Adrenal gland (tissue), 12 donors: ENCODE measurements around the gene VPS50. TPM values are rescaled to one million over a fixed set of nuclear protein-coding genes. Genes with fewer than 3 reads are reported as not detected.

ENCODE experiments used
- DNase-seq, 7 donors: peaks; one replicate each; pipeline ENCODE4 v3.0.0-alpha.2; 2019 to 2020
- H3K27ac ChIP-seq, 5 donors: fragments of 200-600 bp; sonication (generic) in 4 of 5; 1 replicate in 3 of 5; 2 replicates in 2 of 5; pipeline versions ENCODE4 v1.5.1 to v1.8.0; 2016 to 2020; ENCODE audit warnings: mild to moderate bottlenecking in 1 of 5
- H3K27me3 ChIP-seq: fragments of 200-600 bp; 2 replicates; pipeline ENCODE4 v1.8.0; 2021
- H3K36me3 ChIP-seq, 2 donors: fragments of 200-600 bp; replicated peaks in 1 of 2; 1 replicate in 1 of 2; 2 replicates in 1 of 2; pipeline versions ENCODE4 v1.5.1 to v1.8.0; 2018 to 2022
- H3K4me1 ChIP-seq, 2 donors: fragments of 200-600 bp; replicated peaks in 1 of 2; 1 replicate in 1 of 2; 2 replicates in 1 of 2; pipeline versions ENCODE4 v1.5.1 to v1.8.0; 2018 to 2021
- H3K4me3 ChIP-seq, 4 donors: fragments of 200-600 bp; sonication (generic) in 3 of 4; one replicate each; pipeline ENCODE4 v1.5.1; 2016 to 2018
- H3K9me3 ChIP-seq, 3 donors: fragments of 200-600 bp; sonication (generic) in 1 of 3; replicated peaks in 1 of 3; 1 replicate in 2 of 3; 2 replicates in 1 of 3; pipeline versions ENCODE4 v1.5.1 to v1.8.0; 2016 to 2021
- POLR2A ChIP-seq, 2 donors: fragments of 450-650 bp; IDR thresholded peaks; one replicate each; pipeline ENCODE4 v1.6.1; 2017; ENCODE audit warnings: antibody characterized with exemption in 2 of 2, mild to moderate bottlenecking in 2 of 2, moderate library complexity in 1 of 2
- WGBS, 4 donors: extraction: QIAGEN DNeasy Blood & Tissue Kit in 2 of 4; methylation state at CpG; one replicate each; pipeline versions ENCODE4 v1.1.5 to v1.1.7; 2013 to 2017; 5-methylcytosine and 5-hydroxymethylcytosine counted together
- intact Hi-C, 2 donors: fragments of 100-400 bp; cut with DNase I; formaldehyde crosslinking; loops; one replicate each; pipeline versions ENCODE4 v1.14.1 to v1.15.0; 2022 to 2023
- polyA plus RNA-seq, 3 donors: library from polyadenylated mRNA; stranded (reverse); fragments of 200-250 nt in 2 of 3; fragments of 350-450 nt in 1 of 3; fragmentation: Illumina TruSeq in 1 of 3; extraction: RNeasy Lipid Tissue Mini Kit (QIAGEN cat#74804) in 1 of 3; gene quantifications; one replicate each; pipeline ENCODE4 v1.2.3, GENCODE V29; 2013 to 2014
- total RNA-seq, 9 donors: library from RNA; depleted of rRNA in 4 of 9; stranded (reverse); fragments of >200 nt in 4 of 9; fragments of 120-200 nt in 1 of 9; fragmentation: NEBNext Ultra II Directional in 1 of 9; extraction: Animal tissue kit (Norgen Biotek cat#: 25700) in 1 of 9; gene quantifications; one replicate each; pipeline versions ENCODE4 v1.1.0 to v1.2.4, GENCODE V29; 2013 to 2023
- TF ChIP-seq, protein P1 (sequence below), 6 experiments: fragments of 450-650 bp in 4 of 6; fragments of 200-600 bp in 2 of 6; sonication (generic) in 1 of 6; IDR thresholded peaks; 1 replicate in 5 of 6; 2 replicates in 1 of 6; pipeline versions ENCODE4 v1.5.1 to v1.8.0; 2016 to 2021; ENCODE audit warnings: antibody characterized with exemption in 6 of 6, mild to moderate bottlenecking in 2 of 6, moderate library complexity in 1 of 6
- donor health status: healthy with polysubstance abuse.
- donor health status: Bipolar disorder and iron deficiency.
- donor health status: DM: yes; HTN: yes; CAD: no.
- donor health status: DM: no; HTN: no; CAD: no.
- donor health status: DM: no; HTN: no; CAD: no.
- donor health status: DM: yes; HTN: yes; CAD: no.

The VPS50 gene
- total and polyA plus RNA-seq, 12 donors: 6.9 to 60.6 (median 24.0) TPM

DNA sequence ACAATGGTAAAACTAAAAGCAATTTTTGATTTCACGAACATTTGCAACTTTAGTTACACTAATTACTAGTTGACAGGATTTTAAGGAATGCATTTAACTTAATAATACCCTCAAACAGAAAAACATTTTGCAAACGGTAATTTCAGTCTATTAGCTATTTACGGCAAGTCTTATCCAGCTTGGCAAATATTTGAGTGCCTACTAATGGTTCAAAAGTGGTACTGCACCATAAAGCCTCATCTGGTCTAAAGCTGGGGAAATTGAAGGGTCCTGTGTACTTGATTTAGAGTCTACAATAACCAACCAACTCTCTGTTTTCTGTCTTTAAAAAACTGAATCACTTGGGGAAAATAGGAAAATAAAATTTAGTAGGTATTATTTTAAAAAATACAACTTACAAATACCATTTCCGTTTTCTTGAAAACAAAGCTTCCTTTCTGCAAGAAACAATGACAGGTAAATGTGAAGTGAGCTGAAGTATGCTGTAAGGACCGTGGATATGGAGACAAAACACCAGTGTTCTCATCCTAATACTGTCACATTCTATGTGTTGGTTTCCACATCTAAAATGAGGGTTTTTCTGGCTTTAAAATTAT is 142.3 kb downstream of the VPS50 start:
- H3K36me3 ChIP-seq: no peaks in the 10 kb centered on the region
- H3K9me3 ChIP-seq: no peaks in the 10 kb centered on the region
- no peak overlapping the region for H3K27ac ChIP-seq
- no peaks in the 10 kb centered on the region for H3K4me1 ChIP-seq
- no peak for TF ChIP-seq POLR2A (IDR thresholded peaks at IDR 0.05)
- TF ChIP-seq, protein P1, sequence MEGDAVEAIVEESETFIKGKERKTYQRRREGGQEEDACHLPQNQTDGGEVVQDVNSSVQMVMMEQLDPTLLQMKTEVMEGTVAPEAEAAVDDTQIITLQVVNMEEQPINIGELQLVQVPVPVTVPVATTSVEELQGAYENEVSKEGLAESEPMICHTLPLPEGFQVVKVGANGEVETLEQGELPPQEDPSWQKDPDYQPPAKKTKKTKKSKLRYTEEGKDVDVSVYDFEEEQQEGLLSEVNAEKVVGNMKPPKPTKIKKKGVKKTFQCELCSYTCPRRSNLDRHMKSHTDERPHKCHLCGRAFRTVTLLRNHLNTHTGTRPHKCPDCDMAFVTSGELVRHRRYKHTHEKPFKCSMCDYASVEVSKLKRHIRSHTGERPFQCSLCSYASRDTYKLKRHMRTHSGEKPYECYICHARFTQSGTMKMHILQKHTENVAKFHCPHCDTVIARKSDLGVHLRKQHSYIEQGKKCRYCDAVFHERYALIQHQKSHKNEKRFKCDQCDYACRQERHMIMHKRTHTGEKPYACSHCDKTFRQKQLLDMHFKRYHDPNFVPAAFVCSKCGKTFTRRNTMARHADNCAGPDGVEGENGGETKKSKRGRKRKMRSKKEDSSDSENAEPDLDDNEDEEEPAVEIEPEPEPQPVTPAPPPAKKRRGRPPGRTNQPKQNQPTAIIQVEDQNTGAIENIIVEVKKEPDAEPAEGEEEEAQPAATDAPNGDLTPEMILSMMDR (IDR thresholded peaks at IDR 0.05): peak; percentile 57 to 81 (median 63)
- no peak overlapping the region for H3K4me3 ChIP-seq
- intact Hi-C loops: loop anchor here in 1 of 2 donors (10.0 kb wide), 1 partner anchor 130 kb away; no protein-coding TSS in a partner anchor
- no peaks in the 10 kb centered on the region for H3K27me3 ChIP-seq
- no peak for DNase-seq
- WGBS, 4 donors: 37 to 40% (median 38%) methylated on average over 5 of the region's 5 CpGs

DNA sequence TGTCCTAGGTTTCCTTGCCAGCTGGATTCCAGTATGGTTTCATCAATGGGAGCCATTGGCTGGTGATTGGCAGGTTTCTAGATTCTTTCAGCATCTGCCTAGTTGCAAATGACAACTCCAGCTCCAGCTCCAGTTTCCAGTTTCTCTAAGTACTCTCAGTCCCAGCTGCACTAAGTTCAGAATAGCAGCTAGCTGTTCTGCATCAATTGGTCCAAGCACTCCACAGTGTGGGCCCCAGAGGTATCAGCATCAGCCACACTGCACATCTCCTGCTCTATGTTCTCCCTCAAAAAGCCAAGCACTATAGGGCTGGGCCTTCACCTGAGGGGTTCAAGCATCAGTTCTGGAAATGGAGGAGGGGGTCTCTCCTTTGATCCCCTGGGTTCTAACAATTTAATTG is 143.4 kb downstream of the VPS50 start:
- intact Hi-C loops: loop anchor here in 1 of 2 donors (10.0 kb wide), 1 partner anchor 131 kb away; no protein-coding TSS in a partner anchor
- Histone ChIP-seq H3K9me3 (no peaks in the 10 kb centered on the region), H3K27me3 (peaks cover 5% of the 10 kb centered on the region), H3K27ac (no peak overlapping the region), H3K4me1 (no peaks in the 10 kb centered on the region), H3K4me3 (no peak overlapping the region), H3K36me3 (no peaks in the 10 kb centered on the region)
- no peak for TF ChIP-seq POLR2A (IDR thresholded peaks at IDR 0.05)
- TF ChIP-seq, protein P1 (IDR thresholded peaks at IDR 0.05): no peak
- DNase-seq: no peak

DNA sequence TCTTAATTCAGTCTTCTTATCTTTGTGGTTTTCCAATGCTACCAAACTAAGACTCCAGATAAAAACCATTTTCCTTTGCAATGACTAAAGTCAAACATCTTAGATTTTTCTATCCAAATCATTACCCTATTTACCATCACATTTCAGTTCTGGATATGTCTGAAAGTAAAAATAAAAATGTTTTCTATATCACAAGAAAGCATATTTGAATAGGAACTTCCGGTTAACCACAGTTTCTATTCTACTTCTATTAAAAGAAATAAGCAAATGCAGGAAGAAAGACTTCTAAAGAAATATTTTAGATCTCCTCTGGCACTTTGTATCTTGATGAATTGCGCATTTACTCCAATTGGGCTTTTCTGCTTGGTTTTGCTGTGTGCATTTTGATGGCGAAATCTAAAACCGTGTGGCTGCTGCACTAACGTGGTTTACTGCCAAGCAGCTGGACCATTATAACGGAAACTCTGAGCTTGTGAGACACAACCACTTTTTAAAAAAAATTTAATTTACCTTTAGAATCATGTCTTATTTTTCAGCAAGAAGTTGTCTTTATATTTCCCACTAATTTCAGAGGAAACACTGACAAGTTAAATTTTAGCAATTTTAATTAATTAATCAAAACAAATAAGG is 146.1 kb downstream of the VPS50 start:
- Histone ChIP-seq H3K36me3 (no peaks in the 10 kb centered on the region), H3K4me1 (no peaks in the 10 kb centered on the region), H3K4me3 (no peak overlapping the region), H3K27ac (no peak overlapping the region), H3K9me3 (no peaks in the 10 kb centered on the region), H3K27me3 (peaks cover 5% of the 10 kb centered on the region)
- intact Hi-C loops: loop anchor here in 1 of 2 donors (10.0 kb wide), 1 partner anchor 133 kb away; no protein-coding TSS in a partner anchor
- 64 to 72% (median 72%) methylated on average over 6 of the region's 6 CpGs for WGBS, 4 donors
- DNase-seq: no peak
- TF ChIP-seq, protein P1 (IDR thresholded peaks at IDR 0.05): no peak

DNA sequence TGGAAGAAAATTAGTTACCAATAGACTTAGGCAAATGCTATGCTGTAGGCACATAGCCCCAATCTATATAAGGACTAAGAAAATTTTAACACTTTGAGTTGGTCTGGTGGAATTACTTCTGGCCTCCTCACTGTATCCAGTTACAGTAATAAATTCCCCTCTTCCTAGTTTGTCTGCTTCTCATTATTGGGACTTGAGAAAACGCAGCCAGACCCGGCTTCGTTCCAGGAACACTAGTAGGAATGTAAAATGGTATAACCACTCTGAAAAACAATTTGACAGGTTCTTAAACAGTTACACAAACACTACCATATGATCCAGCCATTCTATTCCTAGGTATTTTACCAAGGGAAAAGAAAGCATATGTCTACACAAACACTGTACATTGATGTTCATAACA is 150.2 kb downstream of the VPS50 start:
- intact Hi-C loops: no loop called here
- Histone ChIP-seq H3K4me1 (no peaks in the 10 kb centered on the region), H3K27ac (no peak overlapping the region), H3K4me3 (no peak overlapping the region), H3K27me3 (peaks cover 5% of the 10 kb centered on the region), H3K36me3 (no peaks in the 10 kb centered on the region), H3K9me3 (no peaks in the 10 kb centered on the region)
- TF ChIP-seq, protein P1 (IDR thresholded peaks at IDR 0.05): no peak
- TF ChIP-seq POLR2A (IDR thresholded peaks at IDR 0.05): no peak
- DNase-seq: no peak
- WGBS, 4 donors: 82 to 96% (median 89%) methylated on average over 3 of the region's 3 CpGs
